Measurements from ENCODE around the gene CBLL2. TPM values are rescaled to one million over a fixed set of nuclear protein-coding genes. Genes with fewer than 3 reads are reported as not detected.

CBLL2 gene
- polyA plus RNA-seq, 3 donors = not detected

- no peaks in the 10 kb centered on the region for H3K36me3 ChIP-seq (replicated peaks in 1 of 2; ENCODE audit: control insufficient read depth in 1 of 2, insufficient read depth in 2 of 2, low read length in 2 of 2)
- no CpG with 5 or more reads among the region's 2 CpGs for WGBS (ENCODE audit: insufficient coverage)
- H3K9ac ChIP-seq (ENCODE audit: insufficient read depth, low read length, poor library complexity, severe bottlenecking) = no peak overlapping the region
- Mint-ChIP-seq H3K27me3 (ENCODE audit: low read depth in 3 of 3) (peaks cover 0 to 7% (median 0%) of the 10 kb centered on the region in 3 donors), H3K4me3 (no peak overlapping the region), H3K4me1 (no peaks in the 10 kb centered on the region), H3K36me3 (no peaks in the 10 kb centered on the region), H3K9me3 (peaks cover 2 to 9% (median 5%) of the 10 kb centered on the region in 7 donors), H3K27ac (no peak overlapping the region)
- H3K27ac ChIP-seq (ENCODE audit: low read depth in 1 of 2, low read length in 2 of 2) = no peak overlapping the region
- H3K27me3 ChIP-seq (ENCODE audit: control insufficient read depth in 2 of 2, insufficient read depth in 2 of 2, low read length in 2 of 2) = no peaks in the 10 kb centered on the region
- no peak overlapping the region for H2AFZ ChIP-seq (ENCODE audit: insufficient read depth, low read depth, low read length, poor library complexity, severe bottlenecking)
- H3K4me2 ChIP-seq (replicated peaks; ENCODE audit: extremely low read depth, low read length, poor library complexity, severe bottlenecking) = no peak overlapping the region
- no peaks in the 10 kb centered on the region for H3K4me1 ChIP-seq (ENCODE audit: control insufficient read depth in 1 of 2, insufficient read depth in 2 of 2, low read length in 2 of 2)
- no peaks in the 10 kb centered on the region for H3K79me2 ChIP-seq (ENCODE audit: insufficient read depth, low read length)
- H3K9me3 ChIP-seq (replicated peaks in 1 of 2; ENCODE audit: control insufficient read depth in 1 of 2, insufficient read depth in 1 of 2, low read length in 2 of 2) = peaks cover 0 to 13% of the 10 kb centered on the region in 2 donors
- no peak for DNase-seq
- TF ChIP-seq CTCF (IDR thresholded peaks at IDR 0.05) = no peak
- H3K4me3 ChIP-seq (replicated peaks in 1 of 3; ENCODE audit: low read depth in 2 of 3, low read length in 3 of 3) = no peak overlapping the region
- no peaks in the 10 kb centered on the region for H4K20me1 ChIP-seq (ENCODE audit: insufficient read depth, low read length)
- intact Hi-C loops (cut with micrococcal nuclease) = no loop called here
These were observed 35.2 kb upstream of the CBLL2 start for GRCh38 chrX:22237479-22237878.

- H3K9me3 ChIP-seq (replicated peaks in 1 of 2; ENCODE audit: control insufficient read depth in 1 of 2, insufficient read depth in 1 of 2, low read length in 2 of 2) = no peaks in the 10 kb centered on the region
- H3K36me3 ChIP-seq (replicated peaks in 1 of 2; ENCODE audit: control insufficient read depth in 1 of 2, insufficient read depth in 2 of 2, low read length in 2 of 2) = no peaks in the 10 kb centered on the region
- Mint-ChIP-seq H3K9me3 (peaks cover 0 to 9% (median 0%) of the 10 kb centered on the region in 7 donors), H3K27ac (no peak overlapping the region), H3K36me3 (no peaks in the 10 kb centered on the region), H3K4me1 (no peaks in the 10 kb centered on the region), H3K27me3 (ENCODE audit: low read depth in 3 of 3) (no peaks in the 10 kb centered on the region), H3K4me3 (no peak overlapping the region)
- no peak for TF ChIP-seq CTCF (IDR thresholded peaks at IDR 0.05)
- H3K79me2 ChIP-seq (ENCODE audit: insufficient read depth, low read length) = no peaks in the 10 kb centered on the region
- H3K27ac ChIP-seq (ENCODE audit: low read depth in 1 of 2, low read length in 2 of 2) = no peak overlapping the region
- no peak overlapping the region for H2AFZ ChIP-seq (ENCODE audit: insufficient read depth, low read depth, low read length, poor library complexity, severe bottlenecking)
- no peaks in the 10 kb centered on the region for H3K27me3 ChIP-seq (ENCODE audit: control insufficient read depth in 2 of 2, insufficient read depth in 2 of 2, low read length in 2 of 2)
- H3K4me1 ChIP-seq (ENCODE audit: control insufficient read depth in 1 of 2, insufficient read depth in 2 of 2, low read length in 2 of 2) = no peaks in the 10 kb centered on the region
- intact Hi-C loops (cut with micrococcal nuclease) = no loop called here
- no peak overlapping the region for H3K4me2 ChIP-seq (replicated peaks; ENCODE audit: extremely low read depth, low read length, poor library complexity, severe bottlenecking)
- no peak overlapping the region for H3K9ac ChIP-seq (ENCODE audit: insufficient read depth, low read length, poor library complexity, severe bottlenecking)
- DNase-seq = no peak
- no peaks in the 10 kb centered on the region for H4K20me1 ChIP-seq (ENCODE audit: insufficient read depth, low read length)
- no peak overlapping the region for H3K4me3 ChIP-seq (replicated peaks in 1 of 3; ENCODE audit: low read depth in 2 of 3, low read length in 3 of 3)
- WGBS (ENCODE audit: insufficient coverage) = no CpG with 5 or more reads among the region's 2 CpGs
These were observed 26.1 kb upstream of the CBLL2 start for GRCh38 chrX:22246620-22247019.

Data from CD14-positive monocyte (primary cell).